K562 (cell line): ENCODE measurements around the gene SUFU. TPM values are rescaled to one million over a fixed set of nuclear protein-coding genes. Genes with fewer than 3 reads are reported as not detected.

Experiments used
- CSDE1 ChIP-seq, 2 experiments: fragments of 450-650 bp; IDR thresholded peaks; 2 replicates each; pipeline ENCODE4 v1.6.1; 2016; ENCODE audit warnings: mild to moderate bottlenecking in 1 of 2
- EHMT2 ChIP-seq: fragments of 450-650 bp; IDR thresholded peaks from 2 replicates; pipeline ENCODE4 v1.6.1; 2018; ENCODE audit warnings: antibody characterized with exemption
- EP300 ChIP-seq: IDR thresholded peaks from 2 replicates; pipeline ENCODE4 v1.6.1; 2012; ENCODE audit warnings: low read length, improper control_type of control experiment
- JUN ChIP-seq, 2 experiments: sonication (generic) in 1 of 2; formaldehyde crosslinking in 1 of 2; IDR thresholded peaks; 2 replicates each; pipeline versions ENCODE4 v1.6.1 to v1.8.0; 2012 to 2022; ENCODE audit warnings: borderline replicate concordance in 2 of 2, mild to moderate bottlenecking in 2 of 2, improper control_type of control experiment in 1 of 2, low read depth in 1 of 2, low read length in 1 of 2, missing genetic modification reagents in 1 of 2
- KDM4B ChIP-seq, 2 experiments: fragments of 450-650 bp in 1 of 2; sonication (generic) in 1 of 2; IDR thresholded peaks; 2 replicates each; pipeline ENCODE4 v1.6.1; 2016 to 2017; ENCODE audit warnings: borderline replicate concordance in 2 of 2, antibody characterized with exemption in 1 of 2, low read depth in 1 of 2, mild to moderate bottlenecking in 1 of 2
- MAFK ChIP-seq: IDR thresholded peaks from 2 replicates; pipeline ENCODE4 v1.6.1; 2011; ENCODE audit warnings: low read length, improper control_type of control experiment
- NCOA1 ChIP-seq: fragments of 450-650 bp; IDR thresholded peaks from 2 replicates; pipeline ENCODE4 v1.6.1; 2016; ENCODE audit warnings: low read depth
- NR2C2 ChIP-seq, 2 experiments: fragments of 200-800 bp in 1 of 2; sonication (Bioruptor generic) in 1 of 2; sonication (generic) in 1 of 2; formaldehyde crosslinking in 1 of 2; IDR thresholded peaks; 2 replicates each; pipeline versions ENCODE4 v1.6.1 to v1.8.0; 2016 to 2022; ENCODE audit warnings: mild to moderate bottlenecking in 1 of 2, missing compliant biosample characterization in 1 of 2, missing genetic modification characterization in 1 of 2, missing genetic modification reagents in 1 of 2
- NR3C1 ChIP-seq: sonication (generic); formaldehyde crosslinking; IDR thresholded peaks from 2 replicates; pipeline ENCODE4 v1.8.1; 2022; ENCODE audit warnings: missing genetic modification reagents
- RBM34 ChIP-seq: fragments of 200-400 bp; formaldehyde crosslinking; IDR thresholded peaks from 2 replicates; pipeline ENCODE4 v1.6.1; 2018; ENCODE audit warnings: low read length, borderline replicate concordance; ENCODE audit not compliant: insufficient read depth
- SREBF1 ChIP-seq: fragments of 150-350 bp; IDR thresholded peaks from 2 replicates; pipeline ENCODE4 v1.6.1; 2014; ENCODE audit warnings: antibody characterized with exemption, low read depth, low read length, borderline replicate concordance
- XRCC4 ChIP-seq: IDR thresholded peaks from one replicate; pipeline ENCODE4 v1.6.1; 2011; ENCODE audit not compliant: insufficient read depth, insufficient read length; ENCODE audit errors: extremely low read depth
- ZNF197 ChIP-seq: fragments of 200-800 bp; sonication (Bioruptor generic); IDR thresholded peaks from 2 replicates; pipeline ENCODE4 v1.6.1; 2016; ENCODE audit warnings: low read depth, missing genetic modification characterization, missing compliant biosample characterization
- ZNF695 ChIP-seq: fragments of 450-650 bp; formaldehyde crosslinking; IDR thresholded peaks from 2 replicates; pipeline ENCODE4 v1.4.0; 2020; ENCODE audit warnings: mild to moderate bottlenecking, moderate library complexity
- polyA plus RNA-seq, 8 experiments: library from polyadenylated mRNA; depleted of rRNA in 4 of 8; stranded (reverse) in 5 of 8; unstranded in 3 of 8; fragments of >200 nt; fragmentation: Nextera tagmentation in 2 of 8; fragmentation: Illumina TruSeq in 1 of 8; extraction: Ambion mirVana in 2 of 8; extraction: Trizol in 1 of 8; gene quantifications; 2 replicates each; pipeline versions ENCODE4 v1.2.1 to v1.2.3, GENCODE V29; 2011 to 2014; ENCODE audit warnings: inconsistent platforms in 1 of 8, missing spikeins in 1 of 8
- total RNA-seq, 7 experiments: library from RNA; depleted of rRNA in 6 of 7; stranded (reverse); fragments of >200 nt in 6 of 7; fragmentation: Illumina TruSeq in 2 of 7; extraction: Trizol in 2 of 7; gene quantifications; 2 replicates each; pipeline versions ENCODE4 v1.2.1 to v1.2.3, GENCODE V29; 2011 to 2021; ENCODE audit warnings: low replicate concordance in 1 of 7
- TF ChIP-seq, protein P1 (sequence below): sonication (generic); formaldehyde crosslinking; IDR thresholded peaks from 2 replicates; pipeline ENCODE4 v1.8.0; 2023; ENCODE audit warnings: missing genetic modification reagents, mild to moderate bottlenecking, borderline replicate concordance
- TF ChIP-seq, protein P2 (sequence below): fragments of 450-650 bp; conservative IDR thresholded peaks from 2 replicates; pipeline ENCODE4 v1.6.1; 2016; ENCODE audit warnings: missing genetic modification characterization, low read depth, mild to moderate bottlenecking, missing compliant biosample characterization, moderate library complexity
- TF ChIP-seq, protein P3 (sequence below): fragments of 200-400 bp; formaldehyde crosslinking; IDR thresholded peaks from 2 replicates; pipeline ENCODE4 v1.6.1; 2017; ENCODE audit warnings: mild to moderate bottlenecking, low read depth, low read length, moderate library complexity

Gene SUFU
- total and polyA plus RNA-seq, 9 of the 15 experiments (the other 6 are each of a cell fraction or from before 2014, with no cell fraction given), result 0.59 to 6.3 (median 0.82) TPM

DNA sequence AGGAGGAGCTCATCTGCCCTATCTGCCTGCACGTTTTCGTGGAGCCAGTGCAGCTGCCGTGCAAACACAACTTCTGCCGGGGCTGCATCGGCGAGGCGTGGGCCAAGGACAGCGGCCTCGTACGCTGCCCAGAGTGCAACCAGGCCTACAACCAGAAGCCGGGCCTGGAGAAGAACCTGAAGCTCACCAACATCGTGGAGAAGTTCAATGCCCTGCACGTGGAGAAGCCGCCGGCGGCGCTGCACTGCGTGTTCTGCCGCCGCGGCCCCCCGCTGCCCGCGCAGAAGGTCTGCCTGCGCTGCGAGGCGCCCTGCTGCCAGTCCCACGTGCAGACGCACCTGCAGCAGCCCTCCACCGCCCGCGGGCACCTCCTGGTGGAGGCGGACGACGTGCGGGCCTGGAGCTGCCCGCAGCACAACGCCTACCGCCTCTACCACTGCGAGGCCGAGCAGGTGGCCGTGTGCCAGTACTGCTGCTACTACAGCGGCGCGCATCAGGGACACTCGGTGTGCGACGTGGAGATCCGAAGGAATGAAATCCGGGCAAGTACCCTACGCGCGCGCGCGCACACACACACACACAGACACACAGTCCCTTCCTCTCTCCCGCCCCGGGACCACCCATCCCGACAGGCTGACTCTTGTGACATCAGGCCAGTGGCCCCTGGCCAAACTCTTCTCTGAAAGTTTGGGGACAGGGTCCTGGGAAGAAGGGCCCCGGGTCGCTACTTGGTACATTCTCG lies 141.0 kb downstream of the SUFU start (continued):
- TF ChIP-seq, protein P1, sequence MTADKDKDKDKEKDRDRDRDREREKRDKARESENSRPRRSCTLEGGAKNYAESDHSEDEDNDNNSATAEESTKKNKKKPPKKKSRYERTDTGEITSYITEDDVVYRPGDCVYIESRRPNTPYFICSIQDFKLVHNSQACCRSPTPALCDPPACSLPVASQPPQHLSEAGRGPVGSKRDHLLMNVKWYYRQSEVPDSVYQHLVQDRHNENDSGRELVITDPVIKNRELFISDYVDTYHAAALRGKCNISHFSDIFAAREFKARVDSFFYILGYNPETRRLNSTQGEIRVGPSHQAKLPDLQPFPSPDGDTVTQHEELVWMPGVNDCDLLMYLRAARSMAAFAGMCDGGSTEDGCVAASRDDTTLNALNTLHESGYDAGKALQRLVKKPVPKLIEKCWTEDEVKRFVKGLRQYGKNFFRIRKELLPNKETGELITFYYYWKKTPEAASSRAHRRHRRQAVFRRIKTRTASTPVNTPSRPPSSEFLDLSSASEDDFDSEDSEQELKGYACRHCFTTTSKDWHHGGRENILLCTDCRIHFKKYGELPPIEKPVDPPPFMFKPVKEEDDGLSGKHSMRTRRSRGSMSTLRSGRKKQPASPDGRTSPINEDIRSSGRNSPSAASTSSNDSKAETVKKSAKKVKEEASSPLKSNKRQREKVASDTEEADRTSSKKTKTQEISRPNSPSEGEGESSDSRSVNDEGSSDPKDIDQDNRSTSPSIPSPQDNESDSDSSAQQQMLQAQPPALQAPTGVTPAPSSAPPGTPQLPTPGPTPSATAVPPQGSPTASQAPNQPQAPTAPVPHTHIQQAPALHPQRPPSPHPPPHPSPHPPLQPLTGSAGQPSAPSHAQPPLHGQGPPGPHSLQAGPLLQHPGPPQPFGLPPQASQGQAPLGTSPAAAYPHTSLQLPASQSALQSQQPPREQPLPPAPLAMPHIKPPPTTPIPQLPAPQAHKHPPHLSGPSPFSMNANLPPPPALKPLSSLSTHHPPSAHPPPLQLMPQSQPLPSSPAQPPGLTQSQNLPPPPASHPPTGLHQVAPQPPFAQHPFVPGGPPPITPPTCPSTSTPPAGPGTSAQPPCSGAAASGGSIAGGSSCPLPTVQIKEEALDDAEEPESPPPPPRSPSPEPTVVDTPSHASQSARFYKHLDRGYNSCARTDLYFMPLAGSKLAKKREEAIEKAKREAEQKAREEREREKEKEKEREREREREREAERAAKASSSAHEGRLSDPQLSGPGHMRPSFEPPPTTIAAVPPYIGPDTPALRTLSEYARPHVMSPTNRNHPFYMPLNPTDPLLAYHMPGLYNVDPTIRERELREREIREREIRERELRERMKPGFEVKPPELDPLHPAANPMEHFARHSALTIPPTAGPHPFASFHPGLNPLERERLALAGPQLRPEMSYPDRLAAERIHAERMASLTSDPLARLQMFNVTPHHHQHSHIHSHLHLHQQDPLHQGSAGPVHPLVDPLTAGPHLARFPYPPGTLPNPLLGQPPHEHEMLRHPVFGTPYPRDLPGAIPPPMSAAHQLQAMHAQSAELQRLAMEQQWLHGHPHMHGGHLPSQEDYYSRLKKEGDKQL (CRISPR knock-in tag), result no peak
- TF ChIP-seq, protein P2, sequence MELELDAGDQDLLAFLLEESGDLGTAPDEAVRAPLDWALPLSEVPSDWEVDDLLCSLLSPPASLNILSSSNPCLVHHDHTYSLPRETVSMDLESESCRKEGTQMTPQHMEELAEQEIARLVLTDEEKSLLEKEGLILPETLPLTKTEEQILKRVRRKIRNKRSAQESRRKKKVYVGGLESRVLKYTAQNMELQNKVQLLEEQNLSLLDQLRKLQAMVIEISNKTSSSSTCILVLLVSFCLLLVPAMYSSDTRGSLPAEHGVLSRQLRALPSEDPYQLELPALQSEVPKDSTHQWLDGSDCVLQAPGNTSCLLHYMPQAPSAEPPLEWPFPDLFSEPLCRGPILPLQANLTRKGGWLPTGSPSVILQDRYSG (tag), result no peak
- no peak for TF ChIP-seq NCOA1
- no peak for TF ChIP-seq ZNF695 (CRISPR knock-in tag)
- TF ChIP-seq MAFK, result no peak
- no peak for TF ChIP-seq NR2C2 (CRISPR knock-in tag; IDR thresholded peaks at IDR 0.05)
- no peak for TF ChIP-seq NR2C2 (tag; IDR thresholded peaks at IDR 0.05)
- TF ChIP-seq JUN (IDR thresholded peaks at IDR 0.05; ENCODE audit: borderline replicate concordance, low read depth, low read length), result no peak
- TF ChIP-seq JUN (CRISPR knock-in tag; IDR thresholded peaks at IDR 0.05; ENCODE audit: borderline replicate concordance), result no peak
- no peak for TF ChIP-seq EHMT2
- no peak for TF ChIP-seq NR3C1 (CRISPR knock-in tag)
- TF ChIP-seq KDM4B (IDR thresholded peaks at IDR 0.05; ENCODE audit: borderline replicate concordance in 2 of 2, low read depth in 1 of 2), result no peak
- TF ChIP-seq XRCC4, result no peak
- TF ChIP-seq EP300, result no peak
- TF ChIP-seq, protein P3, sequence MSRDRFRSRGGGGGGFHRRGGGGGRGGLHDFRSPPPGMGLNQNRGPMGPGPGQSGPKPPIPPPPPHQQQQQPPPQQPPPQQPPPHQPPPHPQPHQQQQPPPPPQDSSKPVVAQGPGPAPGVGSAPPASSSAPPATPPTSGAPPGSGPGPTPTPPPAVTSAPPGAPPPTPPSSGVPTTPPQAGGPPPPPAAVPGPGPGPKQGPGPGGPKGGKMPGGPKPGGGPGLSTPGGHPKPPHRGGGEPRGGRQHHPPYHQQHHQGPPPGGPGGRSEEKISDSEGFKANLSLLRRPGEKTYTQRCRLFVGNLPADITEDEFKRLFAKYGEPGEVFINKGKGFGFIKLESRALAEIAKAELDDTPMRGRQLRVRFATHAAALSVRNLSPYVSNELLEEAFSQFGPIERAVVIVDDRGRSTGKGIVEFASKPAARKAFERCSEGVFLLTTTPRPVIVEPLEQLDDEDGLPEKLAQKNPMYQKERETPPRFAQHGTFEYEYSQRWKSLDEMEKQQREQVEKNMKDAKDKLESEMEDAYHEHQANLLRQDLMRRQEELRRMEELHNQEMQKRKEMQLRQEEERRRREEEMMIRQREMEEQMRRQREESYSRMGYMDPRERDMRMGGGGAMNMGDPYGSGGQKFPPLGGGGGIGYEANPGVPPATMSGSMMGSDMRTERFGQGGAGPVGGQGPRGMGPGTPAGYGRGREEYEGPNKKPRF, result no peak
- no peak for TF ChIP-seq SREBF1
- TF ChIP-seq CSDE1 (IDR thresholded peaks at IDR 0.05), result no peak
- no peak for TF ChIP-seq ZNF197 (CRISPR knock-in tag)
- no peak for TF ChIP-seq RBM34
